ENCODE data around the gene AKR1E2. TPM values are rescaled to one million over a fixed set of nuclear protein-coding genes. Genes with fewer than 3 reads are reported as not detected.
A peak's percentile ranks its signal among the peaks of the same experiment; 100 is the strongest.

Gene AKR1E2
- total and polyA plus RNA-seq, 3 donors from 2014 or later = 37.0 to 79.6 (median 53.0) TPM

GRCh38 chr10:4824791-4825310, 1.2 kb upstream of the AKR1E2 start:
- 70 to 88% methylated on average over 3 to 5 of the region's 5 CpGs for WGBS, 2 donors
- Histone ChIP-seq H3K36me3 (ENCODE audit: low read depth, missing control alignments) (no peaks in the 10 kb centered on the region), H3K4me3 (peak overlapping the region in 1 of 2 donors; percentile 87), H3K27me3 (no peaks in the 10 kb centered on the region), H3K9me3 (no peaks in the 10 kb centered on the region), H3K27ac (no peak overlapping the region), H3K4me1 (peaks cover 7% of the 10 kb centered on the region)
- intact Hi-C loops (cut with DNase I; ENCODE audit: low total_unique reads) = no loop called here
- DNase-seq = no peak
- TF ChIP-seq CTCF (IDR thresholded peaks at IDR 0.05) (no peak), POLR2A (IDR thresholded peaks at IDR 0.05) (no peak)

- Histone ChIP-seq H3K27me3 (no peaks in the 10 kb centered on the region), H3K9me3 (no peaks in the 10 kb centered on the region), H3K27ac (peak overlapping the region; percentile 91 to 94), H3K36me3 (ENCODE audit: low read depth, missing control alignments) (no peaks in the 10 kb centered on the region), H3K4me3 (peak overlapping the region; percentile 63 to 87), H3K4me1 (peaks cover 7% of the 10 kb centered on the region)
- DNase-seq = no peak
- intact Hi-C loops (cut with DNase I; ENCODE audit: low total_unique reads) = no loop called here
- TF ChIP-seq POLR2A (IDR thresholded peaks at IDR 0.05) (no peak), CTCF (IDR thresholded peaks at IDR 0.05) (no peak)
- 77% methylated on average over 16 of the region's 16 CpGs; no CpG with 5 or more reads in 1 of the 2 donors for WGBS, 2 donors
Observed at GRCh38 chr10:4825456-4825867, 545 bp upstream of the AKR1E2 start.

- TF ChIP-seq POLR2A (IDR thresholded peaks at IDR 0.05) = no peak
- no peak for TF ChIP-seq CTCF (IDR thresholded peaks at IDR 0.05)
- 25 to 38% methylated on average over 13 of the region's 13 CpGs for WGBS, 2 donors
- intact Hi-C loops (cut with DNase I; ENCODE audit: low total_unique reads) = no loop called here
- H3K36me3 ChIP-seq (ENCODE audit: low read depth, missing control alignments) = no peaks in the 10 kb centered on the region
- H3K27ac ChIP-seq = peak overlapping the region; percentile 91 to 94
- no peak for DNase-seq
- no peaks in the 10 kb centered on the region for H3K9me3 ChIP-seq
- H3K27me3 ChIP-seq = no peaks in the 10 kb centered on the region
- H3K4me3 ChIP-seq = peak overlapping the region; percentile 63 to 87
- peaks cover 7% of the 10 kb centered on the region for H3K4me1 ChIP-seq
Observed at GRCh38 chr10:4826792-4827324, 851 bp downstream of the AKR1E2 start.

GRCh38 chr10:4828005-4828404, 2.0 kb downstream of the AKR1E2 start:
- no peak for DNase-seq
- Histone ChIP-seq H3K27me3 (no peaks in the 10 kb centered on the region), H3K27ac (no peak overlapping the region), H3K9me3 (no peaks in the 10 kb centered on the region), H3K4me1 (peaks cover 7% of the 10 kb centered on the region), H3K4me3 (no peak overlapping the region), H3K36me3 (ENCODE audit: low read depth, missing control alignments) (no peaks in the 10 kb centered on the region)
- no peak for TF ChIP-seq CTCF (IDR thresholded peaks at IDR 0.05)
- TF ChIP-seq POLR2A (IDR thresholded peaks at IDR 0.05) = no peak
- WGBS, 2 donors = 50 to 64% methylated on average over 7 to 8 of the region's 8 CpGs
- intact Hi-C loops (cut with DNase I; ENCODE audit: low total_unique reads) = no loop called here

- WGBS, 2 donors = 92% methylated on average over 8 of the region's 8 CpGs
- no peak for DNase-seq
- H3K36me3 ChIP-seq (ENCODE audit: low read depth, missing control alignments) = no peaks in the 10 kb centered on the region
- intact Hi-C loops (cut with DNase I; ENCODE audit: low total_unique reads) = no loop called here
- no peak for TF ChIP-seq CTCF (IDR thresholded peaks at IDR 0.05)
- TF ChIP-seq POLR2A (IDR thresholded peaks at IDR 0.05) = no peak
- H3K9me3 ChIP-seq = no peaks in the 10 kb centered on the region
- H3K27ac ChIP-seq = no peak overlapping the region
- H3K4me1 ChIP-seq = peaks cover 7% of the 10 kb centered on the region
- no peaks in the 10 kb centered on the region for H3K27me3 ChIP-seq
- H3K4me3 ChIP-seq = no peak overlapping the region
Observed at GRCh38 chr10:4830551-4830950, 4.5 kb downstream of the AKR1E2 start.

Measured in testis (tissue), 3 donors.